Measurements from ENCODE around the gene S100A9.

GRCh38 chr1:153309441-153309840 is 48.2 kb upstream of the S100A9 start:
- no peak for TF ChIP-seq CTCF (IDR thresholded peaks at IDR 0.05)
- no peak for TF ChIP-seq ZFX (IDR thresholded peaks at IDR 0.05; ENCODE audit: borderline replicate concordance)
